Neural cell (in vitro differentiated cells): Measurements from ENCODE around the gene CYP27A1. TPM values are rescaled to one million over a fixed set of nuclear protein-coding genes. Genes with fewer than 3 reads are reported as not detected.

Source experiments
- H2AFZ ChIP-seq: fragments of 200-600, 300-800 bp; sonication (generic), shearing (Covaris generic); 2 replicates; pipeline ENCODE4 v1.6.0; 2014; ENCODE audit warnings: low read depth, mild to moderate bottlenecking, antibody characterized with exemption, low read length, moderate library complexity
- H3F3A ChIP-seq: fragments of 200-600 bp; shearing (Covaris generic); 2 replicates; pipeline ENCODE4 v1.6.1; 2016; ENCODE audit warnings: mild to moderate bottlenecking, moderate library complexity, mixed read lengths, antibody characterized with exemption, low read length; ENCODE audit not compliant: insufficient read depth, poor library complexity, severe bottlenecking
- H3K27ac ChIP-seq: fragments of 200-600, 300-800 bp; sonication (generic), shearing (Covaris generic); 2 replicates; pipeline ENCODE4 v1.5.1; 2014; ENCODE audit warnings: mild to moderate bottlenecking, low read length, moderate library complexity
- H3K27me3 ChIP-seq: fragments of 300-800, 200-600 bp; sonication (generic), shearing (Covaris generic); 2 replicates; pipeline ENCODE4 v1.6.0; 2014; ENCODE audit warnings: mild to moderate bottlenecking, low read depth, low read length, moderate library complexity; ENCODE audit not compliant: insufficient read depth
- H3K36me3 ChIP-seq: fragments of 300-800, 200-600 bp; sonication (generic), shearing (Covaris generic); 2 replicates; pipeline ENCODE4 v1.5.1; 2014; ENCODE audit warnings: mild to moderate bottlenecking, antibody characterized with exemption, low read length, moderate library complexity; ENCODE audit not compliant: insufficient read depth
- H3K4me2 ChIP-seq: fragments of 300-800, 200-600 bp; sonication (generic), shearing (Covaris generic); 2 replicates; pipeline ENCODE4 v1.6.0; 2014; ENCODE audit warnings: mild to moderate bottlenecking, low read length
- H3K4me3 ChIP-seq: fragments of 300-800, 200-600 bp; sonication (generic), shearing (Covaris generic); 2 replicates; pipeline ENCODE4 v1.5.1; 2014; ENCODE audit warnings: mild to moderate bottlenecking, low read length, moderate library complexity
- H3K79me2 ChIP-seq: fragments of 200-600 bp; shearing (Covaris generic); replicated peaks from 2 replicates; pipeline ENCODE4 v1.6.0; 2014; ENCODE audit warnings: mild to moderate bottlenecking, low read length, moderate library complexity; ENCODE audit not compliant: insufficient read depth
- H3K9ac ChIP-seq: fragments of 300-800, 200-600 bp; sonication (generic), shearing (Covaris generic); 2 replicates; pipeline ENCODE4 v1.6.1; 2016; ENCODE audit warnings: mild to moderate bottlenecking, low read length, mixed read lengths
- H3K9me2 ChIP-seq: fragments of 200-600 bp; shearing (Covaris generic); 2 replicates; pipeline ENCODE4 v1.6.1; 2016; ENCODE audit warnings: mild to moderate bottlenecking, low read length, mixed read lengths; ENCODE audit not compliant: insufficient read depth
- H3K9me3 ChIP-seq: fragments of 200-600, 300-800 bp; sonication (generic), shearing (Covaris generic); 2 replicates; pipeline ENCODE4 v1.6.1; 2016; ENCODE audit warnings: mild to moderate bottlenecking, mixed run types, low read length, moderate library complexity, mixed read lengths
- H4K20me1 ChIP-seq: fragments of 200-600 bp; shearing (Covaris generic); 2 replicates; pipeline ENCODE4 v1.6.1; 2016; ENCODE audit warnings: mild to moderate bottlenecking, mixed run types; ENCODE audit not compliant: insufficient read depth
- CTCF ChIP-seq: fragments of 450-650 bp; IDR thresholded peaks from 2 replicates; pipeline ENCODE4 v1.5.1; 2014; ENCODE audit warnings: antibody characterized with exemption, mild to moderate bottlenecking, moderate library complexity; ENCODE audit not compliant: poor library complexity, severe bottlenecking
- EP300 ChIP-seq: fragments of 450-650 bp; conservative IDR thresholded peaks from 2 replicates; pipeline ENCODE4 v1.6.1; 2014; ENCODE audit warnings: antibody characterized with exemption, mild to moderate bottlenecking, moderate library complexity; ENCODE audit not compliant: poor library complexity, severe bottlenecking
- EZH2 ChIP-seq: fragments of 200-600, 300-800 bp; shearing (Covaris generic), sonication (generic); IDR thresholded peaks from 2 replicates; pipeline ENCODE4 v1.6.1; 2014; ENCODE audit warnings: antibody characterized with exemption, low read length, borderline replicate concordance, mild to moderate bottlenecking; ENCODE audit not compliant: insufficient read depth, poor library complexity, severe bottlenecking
- MXI1 ChIP-seq: fragments of 450-650 bp; conservative IDR thresholded peaks from 2 replicates; pipeline ENCODE4 v1.6.1; 2014; ENCODE audit warnings: antibody characterized with exemption, mild to moderate bottlenecking; ENCODE audit not compliant: poor library complexity, severe bottlenecking
- POLR2AphosphoS5 ChIP-seq: IDR thresholded peaks from 2 replicates; pipeline ENCODE4 v1.6.1; 2012
- RAD21 ChIP-seq: fragments of 450-650 bp; conservative IDR thresholded peaks from 2 replicates; pipeline ENCODE4 v1.6.1; 2014; ENCODE audit warnings: antibody characterized with exemption, mild to moderate bottlenecking, moderate library complexity
- REST ChIP-seq: IDR thresholded peaks from 2 replicates; pipeline ENCODE4 v1.6.1; 2012; ENCODE audit warnings: borderline replicate concordance
- SMC3 ChIP-seq: fragments of 450-650 bp; conservative IDR thresholded peaks from 2 replicates; pipeline ENCODE4 v1.6.1; 2014; ENCODE audit warnings: antibody characterized with exemption, mild to moderate bottlenecking, moderate library complexity; ENCODE audit not compliant: poor library complexity
- TAF1 ChIP-seq: IDR thresholded peaks from 2 replicates; pipeline ENCODE4 v1.6.1; 2012; ENCODE audit warnings: low read depth
- polyA plus RNA-seq: library from polyadenylated mRNA; depleted of rRNA; stranded (reverse); fragments of >200 nt; gene quantifications from 2 replicates; pipeline ENCODE4 v1.2.3, GENCODE V29; 2014

CYP27A1 gene
- polyA plus RNA-seq, 1 donor from 2014 or later: not detected

GRCh38 chr2:218798767-218799504, 17.0 kb downstream of the CYP27A1 start:
- Histone ChIP-seq H3K79me2 (no peaks in the 10 kb centered on the region), H3K9ac (no peak overlapping the region), H3K27me3 (no peaks in the 10 kb centered on the region), H3K9me2 (no peaks in the 10 kb centered on the region), H3K4me3 (no peak overlapping the region), H4K20me1 (no peaks in the 10 kb centered on the region), H3K4me2 (no peak overlapping the region), H3K9me3 (no peaks in the 10 kb centered on the region), H3F3A (no peaks in the 10 kb centered on the region), H2AFZ (no peak overlapping the region), H3K36me3 (no peaks in the 10 kb centered on the region), H3K27ac (no peak overlapping the region)
- TF ChIP-seq MXI1 (no peak), EP300 (no peak), SMC3 (no peak), RAD21 (no peak), POLR2AphosphoS5 (no peak), TAF1 (no peak), REST (no peak), EZH2 (no peak), CTCF (no peak)

- no peaks in the 10 kb centered on the region for H3K36me3 ChIP-seq
- H3K27ac ChIP-seq: no peak overlapping the region
- no peaks in the 10 kb centered on the region for H3K79me2 ChIP-seq
- H3K27me3 ChIP-seq: no peaks in the 10 kb centered on the region
- no peak overlapping the region for H2AFZ ChIP-seq
- no peaks in the 10 kb centered on the region for H3K9me2 ChIP-seq
- H3K9ac ChIP-seq: no peak overlapping the region
- TF ChIP-seq RAD21 (no peak), EP300 (no peak), TAF1 (no peak), POLR2AphosphoS5 (no peak), MXI1 (no peak), REST (no peak), CTCF (no peak), EZH2 (no peak), SMC3 (no peak)
- H3K4me3 ChIP-seq: no peak overlapping the region
- no peaks in the 10 kb centered on the region for H4K20me1 ChIP-seq
- H3F3A ChIP-seq: no peaks in the 10 kb centered on the region
- no peak overlapping the region for H3K4me2 ChIP-seq
- no peaks in the 10 kb centered on the region for H3K9me3 ChIP-seq
Observed at GRCh38 chr2:218799990-218800389, 18.0 kb downstream of the CYP27A1 start.
